HepG2 (cell line): ENCODE data around the gene H1-8. TPM values are rescaled to one million over a fixed set of nuclear protein-coding genes. Genes with fewer than 3 reads are reported as not detected.

Source experiments
- ATAC-seq: fragments of 200-7000 bp; cut with Tn5 transposase; 3 replicates; pipeline ENCODE4 v1.9.1; 2020; ENCODE audit warnings: mild to moderate bottlenecking, moderate library complexity
- BruUV-seq: library from RNA; stranded (reverse); fragments of 400-500 nt; replicated peaks from 2 replicates; lab custom pipeline; 2021; lab: Mats Ljungman, UMichigan
- CTCF ChIA-PET: fragments of 300-600 bp; formaldehyde crosslinking; extraction: SDS; loops from one replicate; lab custom pipeline; 2021; ENCODE audit warnings: low total read pairs, inconsistent platforms, low intra/inter-chr PET ratio; lab: Yijun Ruan, JAX
- POLR2A ChIA-PET: fragments of 350-600 bp; sonication (Branson Sonifier 250); formaldehyde crosslinking; loops from one replicate; lab custom pipeline; 2020; ENCODE audit warnings: antibody characterized with exemption, inconsistent platforms; lab: Yijun Ruan, JAX
- DNase-seq: peaks from one replicate; pipeline ENCODE4 v3.0.0-alpha.2; 2015; ENCODE audit warnings: low spot score
- FAIRE-seq: peaks from 3 replicates; lab custom pipeline; 2011; peaks lifted over from hg19 to GRCh38; lab: Jason Lieb, UNC
- H2AFZ ChIP-seq: one replicate; pipeline ENCODE4 v1.6.1; 2011; ENCODE audit warnings: low read length, inconsistent platforms
- H3K27ac ChIP-seq: fragments of 300-600 bp; 3 replicates; pipeline ENCODE4 v1.8.0; 2011; ENCODE audit warnings: mixed run types, mild to moderate bottlenecking, mixed read lengths, low read length, inconsistent platforms; ENCODE audit not compliant: insufficient read depth; ENCODE audit errors: extremely low read length
- H3K27me3 ChIP-seq, 2 experiments: fragments of 200-600 bp in 1 of 2; 2 replicates in 1 of 2; 3 replicates in 1 of 2; pipeline versions ENCODE4 v1.6.0 to v1.8.0; 2011; ENCODE audit warnings: low read length in 2 of 2, mild to moderate bottlenecking in 2 of 2, moderate library complexity in 2 of 2, inconsistent platforms in 1 of 2; ENCODE audit not compliant: insufficient read depth in 2 of 2, control insufficient read depth in 1 of 2
- H3K36me3 ChIP-seq, 2 experiments: fragments of 200-600 bp in 1 of 2; replicated peaks in 1 of 2; 2 replicates in 1 of 2; 3 replicates in 1 of 2; pipeline versions ENCODE4 v1.5.1 to v1.8.0; 2011; ENCODE audit warnings: low read length in 2 of 2, inconsistent platforms in 1 of 2; ENCODE audit not compliant: insufficient read depth in 2 of 2, control insufficient read depth in 1 of 2
- H3K4me1 ChIP-seq: 2 replicates; pipeline ENCODE4 v1.5.1; 2012; ENCODE audit warnings: low read length, inconsistent platforms; ENCODE audit not compliant: insufficient read depth
- H3K4me2 ChIP-seq: 2 replicates; pipeline ENCODE4 v1.6.0; 2011; ENCODE audit warnings: low read depth, low read length, inconsistent platforms
- H3K4me3 ChIP-seq, 3 experiments: fragments of 200-600 bp in 1 of 3; sonication (generic), shearing (Covaris generic) in 1 of 3; replicated peaks in 1 of 3; 2 replicates each; pipeline ENCODE4 v1.5.1; 2011 to 2016; ENCODE audit warnings: low read length in 3 of 3, inconsistent platforms in 2 of 3, low read depth in 2 of 3, mild to moderate bottlenecking in 2 of 3, control low read depth in 1 of 3, mixed read lengths in 1 of 3; ENCODE audit not compliant: insufficient read depth in 1 of 3
- H3K79me2 ChIP-seq: one replicate; pipeline ENCODE4 v1.6.1; 2011; ENCODE audit warnings: low read length, inconsistent platforms; ENCODE audit not compliant: insufficient read depth
- H3K9ac ChIP-seq: 2 replicates; pipeline ENCODE4 v1.6.0; 2011; ENCODE audit warnings: mild to moderate bottlenecking, low read depth, low read length, inconsistent platforms; ENCODE audit not compliant: insufficient read depth
- H3K9me3 ChIP-seq: 2 replicates; pipeline ENCODE4 v1.5.1; 2012; ENCODE audit warnings: mild to moderate bottlenecking, low read length
- H4K20me1 ChIP-seq: 2 replicates; pipeline ENCODE4 v1.6.0; 2011; ENCODE audit warnings: inconsistent platforms, mild to moderate bottlenecking, low read length, moderate library complexity; ENCODE audit not compliant: insufficient read depth
- ARID2 ChIP-seq: sonication (generic); formaldehyde crosslinking; IDR thresholded peaks from 2 replicates; pipeline ENCODE4 v1.8.1; 2022; ENCODE audit warnings: mild to moderate bottlenecking, missing genetic modification reagents, borderline replicate concordance
- BCL6 ChIP-seq: IDR thresholded peaks from 2 replicates; pipeline ENCODE4 v1.6.1; 2016; ENCODE audit warnings: missing genetic modification reagents, missing compliant biosample characterization
- CCAR2 ChIP-seq: fragments of 200-400 bp; formaldehyde crosslinking; optimal IDR thresholded peaks from 2 replicates; pipeline ENCODE3; 2018; ENCODE audit warnings: low read depth, mild to moderate bottlenecking, low read length, moderate library complexity
- ESRRA ChIP-seq: sonication (generic); formaldehyde crosslinking; IDR thresholded peaks from 2 replicates; pipeline ENCODE4 v1.5.1; 2020; ENCODE audit warnings: mild to moderate bottlenecking, low read depth, missing genetic modification reagents
- FOSL2 ChIP-seq: sonication (generic); formaldehyde crosslinking; IDR thresholded peaks from 2 replicates; pipeline ENCODE4 v1.4.0; 2020; ENCODE audit warnings: missing genetic modification reagents
- GATA4 ChIP-seq: sonication (generic); IDR thresholded peaks from 2 replicates; pipeline ENCODE4 v1.6.1; 2016; ENCODE audit warnings: antibody characterized with exemption, low read depth, borderline replicate concordance
- MBNL3 ChIP-seq: fragments of 250-450 bp; sonication (Bioruptor Pico); conservative IDR thresholded peaks from 2 replicates; pipeline ENCODE4 v1.8.0; 2022; ENCODE audit warnings: mild to moderate bottlenecking, inconsistent platforms
- NFATC3 ChIP-seq: sonication (generic); formaldehyde crosslinking; IDR thresholded peaks from 2 replicates; pipeline ENCODE4 v1.5.1; 2020; ENCODE audit warnings: mild to moderate bottlenecking, missing genetic modification reagents
- RBAK ChIP-seq: sonication (generic); formaldehyde crosslinking; IDR thresholded peaks from 2 replicates; pipeline ENCODE4 v1.5.1; 2020; ENCODE audit warnings: mild to moderate bottlenecking, missing genetic modification reagents
- SMAD9 ChIP-seq: sonication (generic); formaldehyde crosslinking; IDR thresholded peaks from 2 replicates; pipeline ENCODE4 v1.5.1; 2020; ENCODE audit warnings: mild to moderate bottlenecking, missing genetic modification reagents
- YY1 ChIP-seq: IDR thresholded peaks from 2 replicates; pipeline ENCODE4 v1.6.1; 2011; ENCODE audit warnings: low read length, low read depth, moderate library complexity, mild to moderate bottlenecking; ENCODE audit not compliant: insufficient read depth, insufficient replicate concordance
- ZFP36 ChIP-seq: fragments of 150-350 bp; IDR thresholded peaks from 2 replicates; pipeline ENCODE4 v1.6.1; 2018; ENCODE audit warnings: borderline replicate concordance, low read length, low read depth; ENCODE audit not compliant: partially characterized antibody
- ZFX ChIP-seq: sonication (generic); formaldehyde crosslinking; IDR thresholded peaks from 2 replicates; pipeline ENCODE4 v1.4.0; 2020; ENCODE audit warnings: mild to moderate bottlenecking, low read depth, missing genetic modification reagents, moderate library complexity
- ZNF24 ChIP-seq: fragments of 450-650 bp; IDR thresholded peaks from 2 replicates; pipeline ENCODE4 v1.6.1; 2017; ENCODE audit warnings: antibody characterized with exemption, mild to moderate bottlenecking
- ZNF331 ChIP-seq: sonication (generic); formaldehyde crosslinking; IDR thresholded peaks from 2 replicates; pipeline ENCODE4 v1.4.0; 2020; ENCODE audit warnings: missing genetic modification reagents
- ZNF333 ChIP-seq: sonication (generic); formaldehyde crosslinking; IDR thresholded peaks from 2 replicates; pipeline ENCODE4 v1.4.0; 2020; ENCODE audit warnings: mild to moderate bottlenecking, missing genetic modification reagents, borderline replicate concordance
- ZNF503 ChIP-seq: sonication (generic); formaldehyde crosslinking; IDR thresholded peaks from 2 replicates; pipeline ENCODE4 v1.4.0; 2020; ENCODE audit warnings: missing genetic modification reagents
- ZNF550 ChIP-seq: sonication (generic); formaldehyde crosslinking; IDR thresholded peaks from 2 replicates; pipeline ENCODE4 v1.4.0; 2020; ENCODE audit warnings: mild to moderate bottlenecking, missing genetic modification reagents, borderline replicate concordance
- ZNF570 ChIP-seq: sonication (generic); formaldehyde crosslinking; IDR thresholded peaks from 2 replicates; pipeline ENCODE4 v1.4.0; 2020; ENCODE audit warnings: mild to moderate bottlenecking, missing genetic modification reagents, borderline replicate concordance
- ZNF724P ChIP-seq: sonication (generic); formaldehyde crosslinking; IDR thresholded peaks from 2 replicates; pipeline ENCODE4 v1.8.0; 2022; ENCODE audit warnings: missing genetic modification reagents, borderline replicate concordance
- ZNF841 ChIP-seq: sonication (generic); formaldehyde crosslinking; IDR thresholded peaks from 2 replicates; pipeline ENCODE4 v1.8.1; 2023; ENCODE audit warnings: missing genetic modification reagents, borderline replicate concordance
- WGBS: methylation state at CpG from one replicate; pipeline ENCODE4 v1.1.6; 2017; ENCODE audit warnings: low lambda C conversion rate; 5-methylcytosine and 5-hydroxymethylcytosine counted together
- in situ Hi-C: cut with HindIII; loops from 2 replicates; pipeline ENCODE4 v1.10.0; 2017; ENCODE audit warnings: low pct_unique_long_range_greater_than_20kb; ENCODE audit not compliant: extremely low pct_ligation_motif_present
- intact Hi-C: fragments of 100-400 bp; cut with micrococcal nuclease; formaldehyde crosslinking; loops from one replicate; pipeline ENCODE4 v1.10.0; 2022; ENCODE audit not compliant: unreplicated experiment
- polyA plus RNA-seq, 8 experiments: library from polyadenylated mRNA; depleted of rRNA in 3 of 8; stranded (reverse) in 7 of 8; unstranded in 1 of 8; fragments of >200 nt; fragmentation: Illumina TruSeq in 4 of 8; extraction: Trizol in 4 of 8; gene quantifications; 2 replicates each; pipeline versions ENCODE4 v1.2.1 to v1.2.3, GENCODE V29; 2011 to 2016; ENCODE audit warnings: low read depth in 4 of 8, missing spikeins in 1 of 8, mixed read lengths in 1 of 8; ENCODE audit not compliant: insufficient read depth in 1 of 8
- total RNA-seq, 5 experiments: library from RNA; depleted of rRNA; stranded (reverse); fragments of >200 nt; fragmentation: Illumina TruSeq; extraction: Trizol; gene quantifications; 2 replicates each; pipeline ENCODE4 v1.2.3, GENCODE V29; 2016; ENCODE audit warnings: low read depth in 1 of 5
- TF ChIP-seq, protein P1 (sequence below): sonication (generic); formaldehyde crosslinking; IDR thresholded peaks from 2 replicates; pipeline ENCODE4 v1.4.0; 2020; ENCODE audit warnings: missing genetic modification reagents

Gene H1-8
- total and polyA plus RNA-seq, 2 of the 13 experiments (the other 11 are each of a cell fraction or from before 2014, with no cell fraction given) = 0.08 TPM; not detected in 1

DNA sequence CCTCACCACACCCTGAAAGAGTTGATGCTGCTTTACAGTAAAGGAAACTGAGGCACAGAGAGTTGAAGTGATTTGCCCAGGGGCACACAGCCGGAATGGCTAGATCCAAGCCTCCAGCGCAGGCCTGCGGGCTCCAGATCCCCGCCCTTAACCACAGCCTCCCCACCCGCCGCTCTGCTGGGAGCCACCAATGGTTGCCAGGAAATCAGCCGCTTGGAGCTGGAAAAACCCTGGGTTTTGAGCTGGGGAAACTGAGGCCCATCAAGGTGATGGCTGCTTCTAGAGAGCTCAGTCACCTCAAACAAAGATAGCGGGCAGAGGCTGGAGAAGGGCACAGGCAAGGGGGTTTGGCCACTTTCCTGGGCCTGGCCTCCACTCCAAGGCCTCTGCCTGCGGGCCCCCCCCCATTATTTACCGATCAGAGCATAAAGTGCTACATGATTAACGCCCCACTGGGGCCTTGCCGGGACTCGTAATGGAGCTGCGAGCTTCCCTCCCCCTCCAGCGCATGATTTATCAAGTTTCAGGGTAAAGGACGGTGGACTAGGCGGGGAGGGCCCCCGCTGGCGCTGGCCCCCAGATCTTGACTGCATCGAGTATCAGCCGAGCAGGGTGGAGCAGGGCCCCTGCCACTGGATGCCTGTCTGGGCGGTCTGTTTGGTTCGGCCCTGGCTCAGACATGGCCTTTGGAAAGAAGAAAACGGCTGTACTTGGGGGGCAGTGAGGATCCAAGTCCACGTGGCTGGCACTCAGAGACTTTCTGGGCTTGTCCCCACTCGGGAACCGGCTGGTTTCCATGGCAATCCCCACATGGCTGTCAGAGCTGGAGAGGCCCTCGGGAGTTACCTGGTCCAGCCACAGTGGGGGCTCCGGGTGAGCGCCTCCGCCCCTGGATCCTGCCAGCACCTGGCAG, 54.4 kb downstream of the H1-8 start:
- H3K36me3 ChIP-seq = peaks cover 0 to 5% of the 10 kb centered on the region in 2 experiments; a peak in 2 of 5 replicates
- H3K9ac ChIP-seq = peak overlapping the region; percentile 73
- peaks cover 94% of the 10 kb centered on the region for H3K4me1 ChIP-seq
- H3K27ac ChIP-seq = peak overlapping the region; percentile 94
- H2AFZ ChIP-seq = no peak overlapping the region
- FAIRE-seq (no peak), DNase-seq (no peak), ATAC-seq (peak; percentile 23)
- peaks cover 72% of the 10 kb centered on the region for H3K79me2 ChIP-seq
- ChIA-PET POLR2A (interaction anchor here (0.8 to 5.7 kb wide), 21 partner anchors 8 to 281 kb away, joined by 3 to 107 read pairs (median 7); partner anchors contain the start of genes IFT122, MBD4 and PLXND1), CTCF (no interaction called here)
- WGBS = under 1% methylated on average over 15 of the region's 31 CpGs
- H3K4me3 ChIP-seq = peak overlapping the region; percentile 35 to 70 (median 45); a peak in 5 of 6 replicates
- BruUV-seq = no TSS peak
- H3K27me3 ChIP-seq = no peaks in the 10 kb centered on the region
- H3K4me2 ChIP-seq = peak overlapping the region; percentile 85
- no peaks in the 10 kb centered on the region for H3K9me3 ChIP-seq
- intact Hi-C loops (loop anchor here (2.0 kb wide), 1 partner anchor 29 kb away; no protein-coding TSS in a partner anchor), in situ Hi-C loops (no loop called here)
- peaks cover 15% of the 10 kb centered on the region; the same call in 1 of the 2 replicates for H4K20me1 ChIP-seq
- TF ChIP-seq ZNF331 (no peak), ESRRA (CRISPR knock-in tag) (no peak), SMAD9 (CRISPR knock-in tag) (no peak), BCL6 (peak; percentile 22; the same call in 1 of the 2 replicates), ZNF570 (CRISPR knock-in tag) (no peak), ZNF550 (no peak), ZNF724P (peak; percentile 34; the same call in 1 of the 2 replicates), MBNL3 (no peak), ZFP36 (no peak), ARID2 (CRISPR knock-in tag) (no peak), CCAR2 (no peak), RBAK (CRISPR knock-in tag) (no peak), ZFX (CRISPR knock-in tag) (0 out of 2 replicates have a peak, but pooled peaks have one; percentile 4), FOSL2 (CRISPR knock-in tag) (no peak), ZNF841 (CRISPR knock-in tag) (no peak), GATA4 (no peak), ZNF503 (CRISPR knock-in tag) (no peak), YY1 (no peak), NFATC3 (CRISPR knock-in tag) (no peak), ZNF333 (CRISPR knock-in tag) (0 out of 2 replicates have a peak, but pooled peaks have one; percentile 20), ZNF24 (no peak)
- TF ChIP-seq, protein P1, sequence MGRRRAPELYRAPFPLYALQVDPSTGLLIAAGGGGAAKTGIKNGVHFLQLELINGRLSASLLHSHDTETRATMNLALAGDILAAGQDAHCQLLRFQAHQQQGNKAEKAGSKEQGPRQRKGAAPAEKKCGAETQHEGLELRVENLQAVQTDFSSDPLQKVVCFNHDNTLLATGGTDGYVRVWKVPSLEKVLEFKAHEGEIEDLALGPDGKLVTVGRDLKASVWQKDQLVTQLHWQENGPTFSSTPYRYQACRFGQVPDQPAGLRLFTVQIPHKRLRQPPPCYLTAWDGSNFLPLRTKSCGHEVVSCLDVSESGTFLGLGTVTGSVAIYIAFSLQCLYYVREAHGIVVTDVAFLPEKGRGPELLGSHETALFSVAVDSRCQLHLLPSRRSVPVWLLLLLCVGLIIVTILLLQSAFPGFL = 0 out of 2 replicates have a peak, but pooled peaks have one; percentile 23
